ENCODE results near the gene TUBAL3.
A peak's percentile ranks its signal among the peaks of the same experiment; 100 is the strongest.

TUBAL3 gene

GRCh38 chr10:5404208-5405041, at the start of gene TUBAL3:
TSS of gene TUBAL3 (minus strand) at chr10:5404828. CDS start at chr10:5404792, 36 bp downstream.
- no peak for DNase-seq (ENCODE audit: low spot score)

GRCh38 chr10:5453749-5454489, 49.3 kb upstream of the TUBAL3 start:
- DNase-seq (ENCODE audit: low spot score): no peak

GRCh38 chr10:5450605-5451384, 46.2 kb upstream of the TUBAL3 start:
- DNase-seq (ENCODE audit: low spot score): no peak

- no peak for DNase-seq (ENCODE audit: low spot score)
Observed at GRCh38 chr10:5449823-5450222, 45.2 kb upstream of the TUBAL3 start.

- DNase-seq (ENCODE audit: low spot score): no peak
Observed at GRCh38 chr10:5449227-5449626, 44.6 kb upstream of the TUBAL3 start.

- DNase-seq (ENCODE audit: low spot score): no peak
Observed at GRCh38 chr10:5448333-5449001, 43.8 kb upstream of the TUBAL3 start.

GRCh38 chr10:5447611-5448071, 43.0 kb upstream of the TUBAL3 start:
- DNase-seq (ENCODE audit: low spot score): peak; percentile 90

- no peak for DNase-seq (ENCODE audit: low spot score)
Observed at GRCh38 chr10:5447056-5447455, 42.4 kb upstream of the TUBAL3 start.

GRCh38 chr10:5446390-5446926, 41.8 kb upstream of the TUBAL3 start:
- DNase-seq (ENCODE audit: low spot score): peak; percentile 80

- no peak for DNase-seq (ENCODE audit: low spot score)
Observed at GRCh38 chr10:5445006-5445405, 40.4 kb upstream of the TUBAL3 start.

- DNase-seq (ENCODE audit: low spot score): peak; percentile 85
Observed at GRCh38 chr10:5443429-5443828, 38.8 kb upstream of the TUBAL3 start.

- no peak for DNase-seq (ENCODE audit: low spot score)
Observed at GRCh38 chr10:5442990-5443370, 38.4 kb upstream of the TUBAL3 start.

- DNase-seq (ENCODE audit: low spot score): peak; percentile 66
Observed at GRCh38 chr10:5442065-5442989, 37.7 kb upstream of the TUBAL3 start.

- DNase-seq (ENCODE audit: low spot score): no peak
Observed at GRCh38 chr10:5441106-5441505, 36.5 kb upstream of the TUBAL3 start.

GRCh38 chr10:5440206-5440605, 35.6 kb upstream of the TUBAL3 start:
- no peak for DNase-seq (ENCODE audit: low spot score)

- no peak for DNase-seq (ENCODE audit: low spot score)
Observed at GRCh38 chr10:5435328-5435727, 30.7 kb upstream of the TUBAL3 start.

- peak; percentile 44 for DNase-seq (ENCODE audit: low spot score)
Observed at GRCh38 chr10:5434017-5434753, 29.6 kb upstream of the TUBAL3 start.

GRCh38 chr10:5433182-5433581, 28.6 kb upstream of the TUBAL3 start:
- no peak for DNase-seq (ENCODE audit: low spot score)

GRCh38 chr10:5428133-5428532, 23.5 kb upstream of the TUBAL3 start:
- DNase-seq (ENCODE audit: low spot score): no peak

GRCh38 chr10:5424751-5425150, 20.1 kb upstream of the TUBAL3 start:
- no peak for DNase-seq (ENCODE audit: low spot score)
